Thoracic aorta (tissue), 2 donors: Measurements from ENCODE around the gene SCAF1. TPM values are rescaled to one million over a fixed set of nuclear protein-coding genes. Genes with fewer than 3 reads are reported as not detected.
"Not testable (repeated sequence)": the region's sequence is repeated elsewhere in the genome, so short reads cannot be mapped to it uniquely, and the experiment has no call there.

Source experiments
- ATAC-seq: fragments of 150-250 bp; one replicate; pipeline ENCODE4 v1.8.0; 2017; ENCODE audit warnings: low read depth; ENCODE audit not compliant: insufficient number of reproducible peaks, low FRiP score
- DNase-seq: peaks from one replicate; pipeline ENCODE4 v3.0.0-alpha.2; 2020; ENCODE audit warnings: low spot score
- H3K27ac ChIP-seq, 2 donors: fragments of 200-600 bp; sonication (generic); 1 replicate in 1 of 2; 2 replicates in 1 of 2; pipeline ENCODE4 v1.5.1; 2016; ENCODE audit warnings: mild to moderate bottlenecking in 2 of 2, moderate library complexity in 2 of 2
- H3K27me3 ChIP-seq: fragments of 200-600 bp; sonication (generic); replicated peaks from 2 replicates; pipeline ENCODE4 v1.6.0; 2016; ENCODE audit warnings: mild to moderate bottlenecking; ENCODE audit not compliant: insufficient read depth
- H3K36me3 ChIP-seq: fragments of 200-600 bp; sonication (generic); one replicate; pipeline ENCODE4 v1.5.1; 2016
- H3K4me1 ChIP-seq, 2 donors: fragments of 200-600 bp; sonication (generic); 1 replicate in 1 of 2; 2 replicates in 1 of 2; pipeline versions ENCODE4 v1.5.1 to v1.6.0; 2016; ENCODE audit warnings: low read depth in 2 of 2, mild to moderate bottlenecking in 1 of 2; ENCODE audit not compliant: control insufficient read depth in 1 of 2
- H3K4me3 ChIP-seq: fragments of 200-600 bp; sonication (generic); 2 replicates; pipeline ENCODE4 v1.5.1; 2016; ENCODE audit warnings: mild to moderate bottlenecking
- H3K9me3 ChIP-seq: fragments of 200-600 bp; sonication (generic); 2 replicates; pipeline ENCODE4 v1.5.1; 2016
- total RNA-seq, 2 donors: library from RNA; depleted of rRNA; stranded (reverse); fragments of >200 nt; gene quantifications; one replicate each; pipeline versions ENCODE4 v1.1.0 to v1.2.3, GENCODE V29; 2016
- TF ChIP-seq, protein P1 (sequence below): fragments of 200-600 bp; sonication (generic); IDR thresholded peaks from one replicate; pipeline ENCODE4 v1.5.1; 2019; ENCODE audit warnings: antibody characterized with exemption

SCAF1 gene
- total RNA-seq, 2 donors from 2014 or later, result 27.3 to 30.6 TPM

DNA sequence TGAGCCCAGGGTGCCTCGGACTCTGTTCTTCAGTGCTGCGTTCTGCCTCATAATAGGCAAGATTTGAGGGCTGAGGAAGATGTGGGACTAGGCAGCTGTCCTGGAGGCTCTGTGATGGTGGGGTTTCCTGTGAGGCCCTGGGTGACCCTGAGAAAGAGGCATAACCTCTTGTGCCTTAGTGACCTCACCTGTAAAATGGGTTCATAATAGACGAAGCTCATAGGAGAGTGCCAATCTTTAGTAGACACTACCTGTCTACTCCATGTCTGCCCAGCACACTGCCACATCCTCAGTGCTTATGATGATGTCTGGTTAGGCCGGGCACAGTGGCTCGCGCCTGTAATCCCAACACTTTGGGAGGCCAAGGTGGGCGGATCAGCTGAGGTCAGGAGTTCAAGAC, 25.5 kb upstream of the SCAF1 start:
- ATAC-seq, result no peak
- no peak for DNase-seq
- no peak overlapping the region for H3K27ac ChIP-seq
- TF ChIP-seq, protein P1, sequence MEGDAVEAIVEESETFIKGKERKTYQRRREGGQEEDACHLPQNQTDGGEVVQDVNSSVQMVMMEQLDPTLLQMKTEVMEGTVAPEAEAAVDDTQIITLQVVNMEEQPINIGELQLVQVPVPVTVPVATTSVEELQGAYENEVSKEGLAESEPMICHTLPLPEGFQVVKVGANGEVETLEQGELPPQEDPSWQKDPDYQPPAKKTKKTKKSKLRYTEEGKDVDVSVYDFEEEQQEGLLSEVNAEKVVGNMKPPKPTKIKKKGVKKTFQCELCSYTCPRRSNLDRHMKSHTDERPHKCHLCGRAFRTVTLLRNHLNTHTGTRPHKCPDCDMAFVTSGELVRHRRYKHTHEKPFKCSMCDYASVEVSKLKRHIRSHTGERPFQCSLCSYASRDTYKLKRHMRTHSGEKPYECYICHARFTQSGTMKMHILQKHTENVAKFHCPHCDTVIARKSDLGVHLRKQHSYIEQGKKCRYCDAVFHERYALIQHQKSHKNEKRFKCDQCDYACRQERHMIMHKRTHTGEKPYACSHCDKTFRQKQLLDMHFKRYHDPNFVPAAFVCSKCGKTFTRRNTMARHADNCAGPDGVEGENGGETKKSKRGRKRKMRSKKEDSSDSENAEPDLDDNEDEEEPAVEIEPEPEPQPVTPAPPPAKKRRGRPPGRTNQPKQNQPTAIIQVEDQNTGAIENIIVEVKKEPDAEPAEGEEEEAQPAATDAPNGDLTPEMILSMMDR, result no peak
- no peaks in the 10 kb centered on the region for H3K27me3 ChIP-seq
- H3K36me3 ChIP-seq, result peaks cover 43% of the 10 kb centered on the region
- H3K4me1 ChIP-seq, result peaks cover 0 to 3% of the 10 kb centered on the region in 2 donors
- no peaks in the 10 kb centered on the region for H3K9me3 ChIP-seq
- no peak overlapping the region for H3K4me3 ChIP-seq

DNA sequence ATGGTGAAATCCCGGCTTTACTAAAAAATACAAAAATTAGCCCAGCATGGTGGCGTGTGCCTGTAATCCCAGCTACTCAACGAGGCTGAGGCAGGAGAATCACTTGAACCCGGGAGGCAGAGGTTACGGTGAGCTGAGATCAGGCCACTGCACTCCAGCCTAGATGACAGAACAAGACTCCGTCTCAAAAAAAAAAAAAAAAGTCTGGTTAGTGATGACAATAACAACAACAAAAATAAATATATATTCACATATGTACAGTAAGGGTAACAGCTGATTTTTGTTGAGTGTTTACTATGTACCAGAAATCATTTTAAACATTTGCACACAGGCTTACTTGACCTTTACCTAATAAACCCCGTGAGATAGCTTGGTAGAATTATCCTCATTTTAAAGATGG, 25.1 kb upstream of the SCAF1 start:
- Histone ChIP-seq H3K27me3 (no peaks in the 10 kb centered on the region), H3K4me1 (peaks cover 0 to 3% of the 10 kb centered on the region in 2 donors), H3K36me3 (peaks cover 46% of the 10 kb centered on the region), H3K9me3 (no peaks in the 10 kb centered on the region), H3K27ac (no peak overlapping the region), H3K4me3 (no peak overlapping the region)
- no peak for ATAC-seq
- TF ChIP-seq, protein P1, result no peak
- no peak for DNase-seq

DNA sequence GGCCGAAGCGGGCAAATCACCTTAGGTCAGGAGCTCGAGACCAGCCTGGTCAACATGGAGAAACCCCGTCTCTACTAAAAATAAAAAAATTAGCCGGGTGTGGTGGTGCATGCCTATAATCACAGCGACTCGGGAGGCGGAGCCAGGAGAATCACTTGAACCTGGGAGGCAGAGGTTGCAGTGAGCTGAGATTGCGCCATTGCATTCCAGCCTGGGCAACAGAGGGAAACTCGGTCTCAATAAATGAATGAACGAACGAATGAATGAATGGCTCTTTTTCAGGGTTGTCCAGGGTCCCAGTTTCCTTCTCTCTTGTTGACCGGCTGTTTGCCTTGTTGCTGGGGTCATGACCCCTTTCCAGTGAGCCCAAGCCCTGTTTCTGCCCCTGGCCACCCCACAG, 24.1 kb upstream of the SCAF1 start:
- not testable (repeated sequence) for H3K4me3 ChIP-seq, H3K27ac ChIP-seq, DNase-seq, H3K9me3 ChIP-seq, H3K27me3 ChIP-seq, ATAC-seq, H3K4me1 ChIP-seq
- H3K36me3 ChIP-seq, result peaks cover 51% of the 10 kb centered on the region

DNA sequence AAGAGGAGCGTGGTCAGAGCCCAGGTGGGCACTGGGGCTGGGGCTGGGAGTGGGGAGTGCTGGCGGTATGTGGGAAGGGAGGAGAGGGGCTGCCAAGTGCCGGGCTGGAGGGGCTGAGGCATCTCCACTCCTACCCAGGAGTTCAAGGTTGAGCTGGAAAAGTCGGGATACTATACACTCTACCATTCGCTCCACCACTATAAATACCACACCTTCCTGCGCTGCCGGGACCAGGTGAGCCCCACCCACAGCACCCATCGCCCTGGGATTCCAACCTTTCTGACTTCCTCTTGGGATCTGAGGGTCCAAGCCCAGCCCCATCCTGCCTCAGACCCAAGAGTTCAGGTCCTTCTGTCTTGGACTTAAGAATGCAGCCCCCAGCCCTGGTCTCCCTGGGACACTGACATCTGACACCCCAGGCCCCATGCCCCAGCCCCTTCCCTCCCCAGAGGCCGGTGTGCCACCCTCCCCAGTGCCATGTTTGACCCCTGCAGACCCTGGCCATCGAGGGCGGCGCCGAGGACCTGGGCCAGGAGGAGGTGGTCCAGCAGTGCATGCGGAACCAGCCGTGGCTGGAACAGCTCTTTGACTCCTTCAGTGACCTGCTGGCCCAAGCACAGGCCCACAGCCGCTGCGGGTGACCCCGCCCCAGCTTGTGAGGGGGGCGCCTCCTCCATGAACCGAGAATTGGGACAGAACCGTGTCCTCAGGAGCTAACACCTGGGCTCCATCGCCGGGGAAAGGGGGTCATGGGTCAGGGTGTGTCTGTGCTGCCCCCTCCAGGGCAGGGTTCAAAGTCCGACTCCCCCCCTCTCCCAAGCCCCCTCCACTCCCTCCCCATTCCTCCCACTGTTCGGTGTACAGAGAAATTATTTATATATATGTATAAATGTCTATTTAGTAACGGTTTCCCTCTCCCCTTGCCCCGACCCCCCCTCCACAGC, 16.8 kb upstream of the SCAF1 start:
- peaks cover 30% of the 10 kb centered on the region for H3K36me3 ChIP-seq
- H3K4me3 ChIP-seq, result no peak overlapping the region
- no peaks in the 10 kb centered on the region for H3K9me3 ChIP-seq
- ATAC-seq (no peak), DNase-seq (no peak)
- TF ChIP-seq, protein P1, result no peak
- H3K27ac ChIP-seq, result no peak overlapping the region
- peaks cover 0 to 8% of the 10 kb centered on the region in 2 donors for H3K4me1 ChIP-seq
- H3K27me3 ChIP-seq, result no peaks in the 10 kb centered on the region

DNA sequence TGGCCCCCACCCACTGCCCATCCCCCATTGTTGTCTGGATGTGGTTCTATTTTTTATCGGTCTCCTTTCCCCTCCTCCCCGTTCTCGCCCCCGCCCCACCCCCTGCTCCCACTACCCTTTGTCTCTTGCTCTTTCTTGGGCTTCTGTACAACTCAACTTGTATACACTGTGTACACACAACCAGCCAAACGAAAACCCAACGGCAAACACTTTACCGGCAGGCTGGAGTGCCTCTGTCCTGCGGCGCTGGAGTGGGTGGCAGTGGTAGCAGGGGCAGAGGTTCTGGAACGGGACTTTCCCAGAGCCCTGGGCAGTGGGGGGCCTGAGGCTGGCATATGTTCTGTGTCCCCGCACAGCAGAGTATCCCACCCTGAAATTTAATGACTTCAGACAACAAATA, 15.8 kb upstream of the SCAF1 start:
- Histone ChIP-seq H3K9me3 (no peaks in the 10 kb centered on the region), H3K27me3 (no peaks in the 10 kb centered on the region), H3K36me3 (peaks cover 27% of the 10 kb centered on the region), H3K27ac (no peak overlapping the region), H3K4me3 (no peak overlapping the region), H3K4me1 (peaks cover 4 to 18% of the 10 kb centered on the region in 2 donors)
- DNase-seq, result no peak
- no peak for ATAC-seq
- TF ChIP-seq, protein P1, result no peak
